ENCODE measurements around the gene CTCF. TPM values are rescaled to one million over a fixed set of nuclear protein-coding genes. Genes with fewer than 3 reads are reported as not detected.

Gene CTCF
- total RNA-seq, 1 experiment from 2014 or later = 30.3 TPM

DNA sequence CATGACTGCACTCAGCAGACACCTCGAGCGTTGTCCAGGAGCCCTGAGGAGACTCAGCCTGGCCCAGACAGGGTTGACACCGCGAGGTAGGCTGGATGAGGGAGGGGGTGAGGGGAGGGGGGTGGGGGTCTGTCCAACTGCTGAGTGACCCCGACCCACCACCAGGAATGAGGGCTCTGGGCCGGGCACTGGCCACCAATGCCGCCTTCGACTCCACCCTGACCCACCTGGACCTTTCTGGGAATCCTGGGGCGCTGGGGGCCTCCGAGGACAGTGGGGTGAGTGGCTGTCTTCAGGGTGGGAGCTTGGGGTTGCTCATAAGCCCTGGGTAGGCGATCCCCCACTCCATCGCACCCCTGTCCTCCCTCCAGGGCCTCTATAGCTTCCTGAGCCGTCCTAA lies 85.4 kb downstream of the CTCF start:
- H3K27ac ChIP-seq (ENCODE audit: low read length) = no peak overlapping the region
- POLR2A ChIA-PET (ENCODE audit: unreplicated experiment) = no interaction called here
- CTCF ChIA-PET = no interaction called here
- no peaks in the 10 kb centered on the region for H3K9me2 ChIP-seq (replicated peaks; ENCODE audit: low read length)
- intact Hi-C loops (cut with micrococcal nuclease) = no loop called here
- no peaks in the 10 kb centered on the region for H3K27me3 ChIP-seq (ENCODE audit: low read length)
- H3K9ac ChIP-seq (ENCODE audit: low read length) = no peak overlapping the region
- no TSS peak for BruUV-seq (replicated peaks)
- H2AFZ ChIP-seq (ENCODE audit: low read length) = no peak overlapping the region
- no peaks in the 10 kb centered on the region for H3K36me3 ChIP-seq (ENCODE audit: low read depth, low read length)
- DNase-seq (no peak), ATAC-seq (no peak)
- no peaks in the 10 kb centered on the region for H3K4me1 ChIP-seq (ENCODE audit: insufficient read depth, low read length)
- TF ChIP-seq EZH2 (IDR thresholded peaks at IDR 0.05; ENCODE audit: low read length, unreplicated experiment) (no peak), EZH2phosphoT487 (IDR thresholded peaks at IDR 0.05; ENCODE audit: borderline replicate concordance, low read length) (no peak)
- TF ChIP-seq, protein P1, sequence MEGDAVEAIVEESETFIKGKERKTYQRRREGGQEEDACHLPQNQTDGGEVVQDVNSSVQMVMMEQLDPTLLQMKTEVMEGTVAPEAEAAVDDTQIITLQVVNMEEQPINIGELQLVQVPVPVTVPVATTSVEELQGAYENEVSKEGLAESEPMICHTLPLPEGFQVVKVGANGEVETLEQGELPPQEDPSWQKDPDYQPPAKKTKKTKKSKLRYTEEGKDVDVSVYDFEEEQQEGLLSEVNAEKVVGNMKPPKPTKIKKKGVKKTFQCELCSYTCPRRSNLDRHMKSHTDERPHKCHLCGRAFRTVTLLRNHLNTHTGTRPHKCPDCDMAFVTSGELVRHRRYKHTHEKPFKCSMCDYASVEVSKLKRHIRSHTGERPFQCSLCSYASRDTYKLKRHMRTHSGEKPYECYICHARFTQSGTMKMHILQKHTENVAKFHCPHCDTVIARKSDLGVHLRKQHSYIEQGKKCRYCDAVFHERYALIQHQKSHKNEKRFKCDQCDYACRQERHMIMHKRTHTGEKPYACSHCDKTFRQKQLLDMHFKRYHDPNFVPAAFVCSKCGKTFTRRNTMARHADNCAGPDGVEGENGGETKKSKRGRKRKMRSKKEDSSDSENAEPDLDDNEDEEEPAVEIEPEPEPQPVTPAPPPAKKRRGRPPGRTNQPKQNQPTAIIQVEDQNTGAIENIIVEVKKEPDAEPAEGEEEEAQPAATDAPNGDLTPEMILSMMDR (conservative IDR thresholded peaks at IDR 0.05; ENCODE audit: low read depth, low read length) = no peak
- H3K4me2 ChIP-seq (ENCODE audit: low read length) = no peak overlapping the region
- H4K20me1 ChIP-seq (ENCODE audit: low read length) = no peaks in the 10 kb centered on the region
- no peaks in the 10 kb centered on the region for H3F3A ChIP-seq (ENCODE audit: low read length, unreplicated experiment)
- H3K4me3 ChIP-seq (ENCODE audit: low read length) = no peak overlapping the region
- H3K9me3 ChIP-seq (ENCODE audit: low read length) = no peaks in the 10 kb centered on the region
- H3K79me2 ChIP-seq (ENCODE audit: low read length) = no peaks in the 10 kb centered on the region

DNA sequence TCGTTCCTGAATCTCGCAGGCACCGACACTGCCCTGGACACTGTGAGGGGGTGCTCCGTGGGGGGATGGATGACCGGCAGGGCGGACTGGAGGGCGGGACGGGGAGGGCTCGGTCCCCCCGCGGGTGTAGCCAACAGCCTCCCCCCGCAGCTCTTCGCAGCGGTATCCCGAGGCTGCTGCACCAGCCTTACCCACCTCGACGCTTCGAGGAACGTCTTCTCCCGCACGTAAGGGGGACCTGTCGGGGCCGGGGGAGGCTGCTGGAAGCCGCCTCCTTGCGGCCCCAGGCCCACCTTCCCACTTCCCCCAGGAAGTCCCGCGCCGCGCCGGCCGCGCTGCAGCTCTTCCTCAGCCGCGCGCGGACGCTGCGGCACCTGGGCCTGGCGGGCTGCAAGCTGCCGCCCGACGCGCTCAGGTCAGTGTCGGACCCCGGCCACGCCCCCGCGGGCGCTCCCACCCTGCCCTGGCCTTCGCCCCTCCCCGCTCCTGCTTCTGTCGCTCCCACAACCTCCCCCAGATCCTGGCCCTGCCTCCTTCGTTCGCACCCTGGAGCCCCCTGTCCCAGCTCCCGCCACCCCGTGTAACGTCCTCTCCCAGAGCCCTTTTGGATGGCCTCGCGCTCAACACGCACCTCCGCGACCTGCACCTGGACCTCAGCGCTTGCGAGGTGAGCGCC lies 85.9 kb downstream of the CTCF start:
- no TSS peak for BruUV-seq (replicated peaks)
- CTCF ChIA-PET = no interaction called here

More for the DNA sequence above, 85.9 kb downstream of the CTCF start:
- H2AFZ ChIP-seq (ENCODE audit: low read length) = no peak overlapping the region
- no peak for DNase-seq
- H3K9me2 ChIP-seq (replicated peaks; ENCODE audit: low read length) = no peaks in the 10 kb centered on the region
- no peaks in the 10 kb centered on the region for H3K36me3 ChIP-seq (ENCODE audit: low read depth, low read length)
- H3K27me3 ChIP-seq (ENCODE audit: low read length) = no peaks in the 10 kb centered on the region
- H3K9ac ChIP-seq (ENCODE audit: low read length) = no peak overlapping the region
- H3K4me1 ChIP-seq (ENCODE audit: insufficient read depth, low read length) = no peaks in the 10 kb centered on the region; the same call in 1 of the 2 replicates
- H3K4me2 ChIP-seq (ENCODE audit: low read length) = no peak overlapping the region
- intact Hi-C loops (cut with micrococcal nuclease) = no loop called here
- H3K79me2 ChIP-seq (ENCODE audit: low read length) = no peaks in the 10 kb centered on the region
- H4K20me1 ChIP-seq (ENCODE audit: low read length) = no peaks in the 10 kb centered on the region
- no peaks in the 10 kb centered on the region for H3F3A ChIP-seq (ENCODE audit: low read length, unreplicated experiment)
- H3K27ac ChIP-seq (ENCODE audit: low read length) = no peak overlapping the region
- TF ChIP-seq EZH2phosphoT487 (IDR thresholded peaks at IDR 0.05; ENCODE audit: borderline replicate concordance, low read length) = no peak
- TF ChIP-seq, protein P1 (conservative IDR thresholded peaks at IDR 0.05; ENCODE audit: low read depth, low read length) = no peak
- TF ChIP-seq EZH2 (IDR thresholded peaks at IDR 0.05; ENCODE audit: low read length, unreplicated experiment) = no peak
- no peak overlapping the region for H3K4me3 ChIP-seq (ENCODE audit: low read length)
- ATAC-seq = no peak
- POLR2A ChIA-PET (ENCODE audit: unreplicated experiment) = no interaction called here
- no peaks in the 10 kb centered on the region for H3K9me3 ChIP-seq (ENCODE audit: low read length)
